Endodermal cell (in vitro differentiated cells): ENCODE measurements around the gene MRRF. TPM values are rescaled to one million over a fixed set of nuclear protein-coding genes. Genes with fewer than 3 reads are reported as not detected.

Source experiments
- DNase-seq: peaks from one replicate; pipeline ENCODE4 v3.0.0-alpha.2; 2017
- H3K27ac ChIP-seq: 2 replicates; pipeline ENCODE4 v1.5.1; 2013; ENCODE audit warnings: mild to moderate bottlenecking, low read depth, low read length, moderate library complexity
- H3K27me3 ChIP-seq: 2 replicates; pipeline ENCODE4 v1.6.1; 2013; ENCODE audit warnings: mild to moderate bottlenecking, low read length, moderate library complexity; ENCODE audit not compliant: insufficient read depth, control insufficient read depth, poor library complexity, severe bottlenecking
- H3K36me3 ChIP-seq: 2 replicates; pipeline ENCODE4 v1.7.0; 2013; ENCODE audit warnings: mild to moderate bottlenecking, low read length, moderate library complexity; ENCODE audit not compliant: control insufficient read depth, insufficient read depth
- H3K4me1 ChIP-seq: one replicate; pipeline ENCODE4 v1.7.0; 2013; ENCODE audit warnings: low read length; ENCODE audit not compliant: control insufficient read depth, insufficient read depth
- H3K4me3 ChIP-seq: 2 replicates; pipeline ENCODE4 v1.5.1; 2013; ENCODE audit warnings: mild to moderate bottlenecking, low read length, moderate library complexity
- H3K9ac ChIP-seq: 2 replicates; pipeline ENCODE4 v1.6.1; 2013; ENCODE audit warnings: mild to moderate bottlenecking, low read length, moderate library complexity; ENCODE audit not compliant: poor library complexity, severe bottlenecking; ENCODE audit errors: extremely low read depth
- H3K9me3 ChIP-seq: 2 replicates; pipeline ENCODE4 v1.6.1; 2013; ENCODE audit warnings: mild to moderate bottlenecking, low read length, moderate library complexity; ENCODE audit not compliant: control insufficient read depth
- H3K27ac Mint-ChIP-seq: 2 replicates; pipeline ENCODE4 v1.8.0; 2020; ENCODE audit warnings: mixed read lengths
- H3K27me3 Mint-ChIP-seq: 2 replicates; pipeline ENCODE4 v1.8.0; 2021; ENCODE audit warnings: mild to moderate bottlenecking, mixed read lengths; ENCODE audit not compliant: insufficient read depth
- H3K36me3 Mint-ChIP-seq: 2 replicates; pipeline ENCODE4 v1.8.0; 2020; ENCODE audit warnings: low read depth, mixed read lengths
- H3K4me1 Mint-ChIP-seq: 2 replicates; pipeline ENCODE4 v1.8.0; 2020; ENCODE audit warnings: mixed read lengths
- H3K4me3 Mint-ChIP-seq: 2 replicates; pipeline ENCODE4 v1.8.0; 2020; ENCODE audit warnings: mild to moderate bottlenecking, moderate library complexity, mixed read lengths
- H3K9me3 Mint-ChIP-seq: 2 replicates; pipeline ENCODE4 v1.8.0; 2020; ENCODE audit warnings: mild to moderate bottlenecking, mixed read lengths
- WGBS, 2 experiments: methylation state at CpG; one replicate each; pipeline versions ENCODE4 v1.1.5 to v1.1.7; 2013; ENCODE audit warnings: missing lambda C conversion rate in 2 of 2, mixed read lengths in 1 of 2; ENCODE audit not compliant: insufficient coverage in 1 of 2, insufficient read length in 1 of 2; 5-methylcytosine and 5-hydroxymethylcytosine counted together
- total RNA-seq, 2 donors: library from RNA; stranded (reverse); fragmentation: NEBNext Ultra II Directional in 1 of 2; extraction: Animal tissue kit (Norgen Biotek cat#: 25700) in 1 of 2; gene quantifications; 2 replicates in 1 of 2; 3 replicates in 1 of 2; pipeline ENCODE4 v1.2.1, GENCODE V29; 2021
- TF ChIP-seq, protein P1 (sequence below): fragments of 200-600 bp; sonication (generic); conservative IDR thresholded peaks from 2 replicates; pipeline ENCODE4 v1.5.0; 2021; ENCODE audit warnings: antibody characterized with exemption, mild to moderate bottlenecking

The MRRF gene
- total RNA-seq, 2 donors from 2014 or later, result 25.8 to 27.6 TPM

DNA sequence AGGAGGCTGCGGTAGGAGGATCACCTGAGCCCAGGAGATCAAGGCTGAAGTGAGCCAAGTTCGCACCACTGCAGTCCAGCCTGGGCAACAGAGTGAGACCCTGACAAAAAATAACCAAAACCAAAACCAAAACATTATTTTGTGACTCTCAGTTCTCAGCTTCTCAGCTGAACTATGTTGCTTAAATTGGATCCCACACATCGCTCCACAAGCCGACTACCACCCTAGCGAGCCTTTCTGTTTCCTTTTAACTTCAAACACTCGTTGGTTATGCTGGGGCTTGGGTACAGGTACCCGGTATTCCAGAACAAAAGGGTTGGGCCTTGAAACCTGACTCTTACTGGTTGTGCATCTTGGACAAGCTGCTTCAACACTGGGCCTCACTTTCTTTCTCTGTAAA is 102.4 kb downstream of the MRRF start:
- H3K27ac Mint-ChIP-seq, result no peak overlapping the region
- TF ChIP-seq, protein P1, sequence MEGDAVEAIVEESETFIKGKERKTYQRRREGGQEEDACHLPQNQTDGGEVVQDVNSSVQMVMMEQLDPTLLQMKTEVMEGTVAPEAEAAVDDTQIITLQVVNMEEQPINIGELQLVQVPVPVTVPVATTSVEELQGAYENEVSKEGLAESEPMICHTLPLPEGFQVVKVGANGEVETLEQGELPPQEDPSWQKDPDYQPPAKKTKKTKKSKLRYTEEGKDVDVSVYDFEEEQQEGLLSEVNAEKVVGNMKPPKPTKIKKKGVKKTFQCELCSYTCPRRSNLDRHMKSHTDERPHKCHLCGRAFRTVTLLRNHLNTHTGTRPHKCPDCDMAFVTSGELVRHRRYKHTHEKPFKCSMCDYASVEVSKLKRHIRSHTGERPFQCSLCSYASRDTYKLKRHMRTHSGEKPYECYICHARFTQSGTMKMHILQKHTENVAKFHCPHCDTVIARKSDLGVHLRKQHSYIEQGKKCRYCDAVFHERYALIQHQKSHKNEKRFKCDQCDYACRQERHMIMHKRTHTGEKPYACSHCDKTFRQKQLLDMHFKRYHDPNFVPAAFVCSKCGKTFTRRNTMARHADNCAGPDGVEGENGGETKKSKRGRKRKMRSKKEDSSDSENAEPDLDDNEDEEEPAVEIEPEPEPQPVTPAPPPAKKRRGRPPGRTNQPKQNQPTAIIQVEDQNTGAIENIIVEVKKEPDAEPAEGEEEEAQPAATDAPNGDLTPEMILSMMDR, result no peak
- no peak for DNase-seq
- Histone ChIP-seq H3K27ac (no peak overlapping the region), H3K9me3 (no peaks in the 10 kb centered on the region), H3K36me3 (no peaks in the 10 kb centered on the region), H3K4me1 (peaks cover 3% of the 10 kb centered on the region), H3K4me3 (no peak overlapping the region), H3K27me3 (peaks cover 33% of the 10 kb centered on the region), H3K9ac (no peak overlapping the region)
- peaks cover 2% of the 10 kb centered on the region for H3K9me3 Mint-ChIP-seq
- no peaks in the 10 kb centered on the region for H3K36me3 Mint-ChIP-seq
- H3K4me1 Mint-ChIP-seq, result peaks cover 15% of the 10 kb centered on the region
- H3K4me3 Mint-ChIP-seq, result no peak overlapping the region
- H3K27me3 Mint-ChIP-seq, result peaks cover 40% of the 10 kb centered on the region
- WGBS, 2 experiments, result 92 to 100% methylated on average over 4 to 7 of the region's 7 CpGs

DNA sequence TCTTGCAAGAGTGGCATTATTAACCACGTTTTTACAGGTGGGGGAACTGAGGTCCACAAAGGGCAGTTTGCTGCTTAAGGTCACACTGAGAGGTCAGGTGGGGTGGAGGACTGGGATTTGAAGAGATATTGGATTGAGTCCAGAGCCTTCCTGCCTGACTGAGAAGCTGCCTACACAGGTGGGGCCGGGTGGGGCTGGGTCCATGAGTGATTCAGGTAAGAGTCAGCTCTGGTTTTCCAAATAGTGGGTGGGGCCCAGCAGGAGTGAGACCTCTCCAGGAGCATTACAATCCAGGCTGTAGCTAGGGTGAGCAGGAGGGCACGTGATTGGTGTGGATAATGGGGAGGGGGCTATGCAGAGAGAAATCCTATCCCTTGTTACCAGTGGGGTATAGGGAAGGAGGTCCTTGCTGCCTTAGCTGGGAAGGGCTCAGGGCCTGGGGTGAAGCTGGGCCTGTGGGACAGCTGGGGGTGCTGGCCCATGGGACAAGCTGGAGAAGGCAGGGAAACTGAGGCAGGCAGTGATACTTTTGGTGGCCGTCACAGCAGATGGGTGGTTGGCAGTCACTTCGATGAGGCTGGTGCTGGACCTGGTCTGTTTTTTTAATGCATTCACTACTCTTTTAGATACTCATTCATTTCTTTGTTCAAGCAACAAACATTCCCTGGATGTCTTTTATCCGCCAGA is 103.2 kb downstream of the MRRF start:
- no peak overlapping the region for H3K9ac ChIP-seq
- no peaks in the 10 kb centered on the region for H3K9me3 ChIP-seq
- Mint-ChIP-seq H3K27me3 (peaks cover 48% of the 10 kb centered on the region), H3K4me3 (no peak overlapping the region), H3K4me1 (peaks cover 15% of the 10 kb centered on the region), H3K27ac (no peak overlapping the region), H3K36me3 (no peaks in the 10 kb centered on the region), H3K9me3 (peaks cover 2% of the 10 kb centered on the region)
- no peak overlapping the region for H3K27ac ChIP-seq
- H3K27me3 ChIP-seq, result peaks cover 41% of the 10 kb centered on the region
- TF ChIP-seq, protein P1, result no peak
- peaks cover 3% of the 10 kb centered on the region for H3K4me1 ChIP-seq
- H3K36me3 ChIP-seq, result no peaks in the 10 kb centered on the region
- no peak overlapping the region for H3K4me3 ChIP-seq
- 84 to 88% methylated on average over 6 of the region's 6 CpGs for WGBS, 2 experiments
- DNase-seq, result no peak

DNA sequence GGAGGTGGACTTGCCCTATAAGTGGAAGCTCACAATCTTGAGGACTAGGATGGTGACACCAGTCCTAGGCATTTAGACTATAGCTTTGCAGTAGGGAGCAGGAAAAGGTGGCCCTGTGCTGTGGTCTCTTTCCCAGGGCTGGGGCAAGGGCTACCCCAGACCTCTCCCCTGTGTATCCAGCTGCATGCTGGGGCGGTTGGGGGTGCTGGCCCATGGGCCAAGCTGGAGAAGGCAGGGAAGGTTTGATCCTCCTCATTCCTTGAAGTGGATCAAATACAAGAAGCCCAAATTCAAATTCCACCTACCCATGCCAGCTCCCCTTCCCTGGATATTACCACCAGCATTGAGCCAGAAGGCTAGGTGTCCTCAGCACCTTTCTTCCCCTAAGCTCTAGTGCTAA is 104.0 kb downstream of the MRRF start:
- H3K36me3 Mint-ChIP-seq, result no peaks in the 10 kb centered on the region
- no peak overlapping the region for H3K4me3 Mint-ChIP-seq

More for the DNA sequence above, 104.0 kb downstream of the MRRF start:
- TF ChIP-seq, protein P1, result no peak
- H3K27me3 Mint-ChIP-seq, result peaks cover 54% of the 10 kb centered on the region
- H3K4me3 ChIP-seq, result no peak overlapping the region
- no peak overlapping the region for H3K27ac ChIP-seq
- H3K27ac Mint-ChIP-seq, result no peak overlapping the region
- H3K4me1 ChIP-seq, result peaks cover 3% of the 10 kb centered on the region
- WGBS, 2 experiments, result 95% methylated on average over 1 of the region's 1 CpG; no CpG with 5 or more reads in 1 of the 2 experiments
- H3K9me3 Mint-ChIP-seq, result peaks cover 2% of the 10 kb centered on the region
- H3K9ac ChIP-seq, result no peak overlapping the region
- H3K27me3 ChIP-seq, result peaks cover 49% of the 10 kb centered on the region
- no peaks in the 10 kb centered on the region for H3K36me3 ChIP-seq
- no peak for DNase-seq
- no peaks in the 10 kb centered on the region for H3K9me3 ChIP-seq
- peaks cover 15% of the 10 kb centered on the region for H3K4me1 Mint-ChIP-seq
